SU-DHL-6 (cell line): Measurements from ENCODE around the gene LLGL2.

Experiments
- CTCF ChIP-seq: fragments of 200-600 bp; sonication (generic); IDR thresholded peaks from one replicate; pipeline ENCODE4 v1.5.1; 2017; ENCODE audit warnings: antibody characterized with exemption, mild to moderate bottlenecking, low read length, moderate library complexity; ENCODE audit not compliant: insufficient read depth, poor library complexity, severe bottlenecking
- EZH2phosphoT487 ChIP-seq: fragments of 200-600 bp; sonication (generic), shearing (Covaris generic); conservative IDR thresholded peaks from 2 replicates; pipeline ENCODE4 v1.6.1; 2018; ENCODE audit warnings: mild to moderate bottlenecking, antibody characterized with exemption, low read length, moderate library complexity, mixed read lengths

- TF ChIP-seq CTCF (no peak), EZH2phosphoT487 (no peak)
Observed at GRCh38 chr17:75615301-75615700, 89.8 kb downstream of the LLGL2 start.
